MM.1S (cell line): ENCODE data around the gene OR10C1.

Experiments used
- DNase-seq: peaks from one replicate; pipeline ENCODE4 v3.0.0-alpha.2; 2015
- H2AFZ ChIP-seq: fragments of 300-600 bp; sonication (generic); 2 replicates; pipeline ENCODE4 v1.6.0; 2016; ENCODE audit warnings: antibody characterized with exemption, low read length
- H3F3A ChIP-seq: fragments of 300-600 bp; sonication (generic); 2 replicates; pipeline ENCODE4 v1.6.1; 2016; ENCODE audit warnings: mild to moderate bottlenecking, antibody characterized with exemption, low read length, moderate library complexity, mixed read lengths; ENCODE audit not compliant: insufficient read depth
- H3K27ac ChIP-seq: fragments of 300-600 bp; sonication (generic); 2 replicates; pipeline ENCODE4 v1.5.1; 2016; ENCODE audit warnings: mild to moderate bottlenecking, low read length
- H3K27me3 ChIP-seq: fragments of 300-600 bp; sonication (generic); replicated peaks from 2 replicates; pipeline ENCODE4 v1.6.0; 2016; ENCODE audit warnings: low read length; ENCODE audit not compliant: insufficient read depth
- H3K36me3 ChIP-seq: fragments of 300-600 bp; sonication (generic); replicated peaks from 2 replicates; pipeline ENCODE4 v1.6.1; 2016; ENCODE audit warnings: mild to moderate bottlenecking, low read length, mixed read lengths; ENCODE audit not compliant: insufficient read depth
- H3K4me1 ChIP-seq: fragments of 300-600 bp; sonication (generic); 2 replicates; pipeline ENCODE4 v1.6.1; 2016; ENCODE audit warnings: low read length, mixed read lengths
- H3K4me2 ChIP-seq: fragments of 300-600 bp; sonication (generic); 2 replicates; pipeline ENCODE4 v1.6.0; 2016; ENCODE audit warnings: low read depth, low read length
- H3K4me3 ChIP-seq: fragments of 300-600 bp; sonication (generic); 2 replicates; pipeline ENCODE4 v1.5.1; 2016; ENCODE audit warnings: low read length, mixed read lengths
- H3K79me2 ChIP-seq: fragments of 300-600 bp; sonication (generic); 2 replicates; pipeline ENCODE4 v1.6.1; 2016; ENCODE audit warnings: mixed run types, low read length, mixed read lengths
- H3K9ac ChIP-seq: fragments of 300-600 bp; sonication (generic); 2 replicates; pipeline ENCODE4 v1.6.1; 2016; ENCODE audit warnings: low read length, mixed read lengths
- H3K9me2 ChIP-seq: fragments of 300-600 bp; sonication (generic); replicated peaks from 2 replicates; pipeline ENCODE4 v1.6.1; 2016; ENCODE audit warnings: mild to moderate bottlenecking, low read length, mixed read lengths; ENCODE audit not compliant: insufficient read depth
- H3K9me3 ChIP-seq: fragments of 300-600 bp; sonication (generic); replicated peaks from 2 replicates; pipeline ENCODE4 v1.6.1; 2016; ENCODE audit warnings: mild to moderate bottlenecking, low read length, mixed read lengths; ENCODE audit not compliant: insufficient read depth
- H4K20me1 ChIP-seq: fragments of 300-600 bp; sonication (generic); 2 replicates; pipeline ENCODE4 v1.6.1; 2016; ENCODE audit warnings: mild to moderate bottlenecking, low read length, moderate library complexity, mixed read lengths; ENCODE audit not compliant: insufficient read depth
- EZH2 ChIP-seq: fragments of 300-600 bp; sonication (generic); optimal IDR thresholded peaks from 2 replicates; pipeline ENCODE3; 2017; ENCODE audit warnings: low read depth, mild to moderate bottlenecking, antibody characterized with exemption, low read length, mixed read lengths
- EZH2phosphoT487 ChIP-seq: fragments of 300-600 bp; sonication (generic); IDR thresholded peaks from 2 replicates; pipeline ENCODE4 v1.6.1; 2018; ENCODE audit warnings: antibody characterized with exemption, low read length
- TF ChIP-seq, protein P1 (sequence below): fragments of 300-600 bp; sonication (generic); IDR thresholded peaks from 2 replicates; pipeline ENCODE4 v1.5.1; 2016; ENCODE audit warnings: antibody characterized with exemption, low read length, mixed read lengths

OR10C1 gene

DNA sequence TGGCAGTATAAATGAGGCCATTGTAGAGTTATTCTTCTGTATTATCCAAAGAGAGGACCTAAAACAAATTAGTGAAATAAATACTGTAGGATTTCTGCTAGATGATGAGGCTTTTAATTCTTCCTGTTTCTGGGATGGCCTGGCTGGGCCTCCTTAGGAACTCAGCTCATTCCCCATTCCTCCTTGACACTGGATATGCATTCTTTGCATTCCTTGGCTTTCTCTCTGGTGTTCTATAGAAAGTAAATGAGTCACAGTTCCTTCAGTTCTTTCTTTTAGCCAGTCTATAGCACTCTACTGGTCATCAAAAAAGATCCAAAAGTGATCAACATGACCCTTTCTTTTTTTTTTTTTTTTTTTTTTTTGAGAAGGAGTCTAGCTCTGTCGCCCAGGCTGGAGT is 8.6 kb downstream of the OR10C1 start:
- H3K4me3 ChIP-seq = no peak overlapping the region

GRCh38 chr6:29451471-29452193 is 12.5 kb downstream of the OR10C1 start:
- no peak overlapping the region for H3K27ac ChIP-seq

More for the DNA sequence above, 8.6 kb downstream of the OR10C1 start:
- no peaks in the 10 kb centered on the region for H4K20me1 ChIP-seq
- H3K9me3 ChIP-seq = no peaks in the 10 kb centered on the region
- H3K79me2 ChIP-seq = no peaks in the 10 kb centered on the region
- no peak for DNase-seq
- H3F3A ChIP-seq = no peaks in the 10 kb centered on the region
- no peaks in the 10 kb centered on the region for H3K36me3 ChIP-seq
- TF ChIP-seq EZH2phosphoT487 (no peak), EZH2 (no peak)
- TF ChIP-seq, protein P1, sequence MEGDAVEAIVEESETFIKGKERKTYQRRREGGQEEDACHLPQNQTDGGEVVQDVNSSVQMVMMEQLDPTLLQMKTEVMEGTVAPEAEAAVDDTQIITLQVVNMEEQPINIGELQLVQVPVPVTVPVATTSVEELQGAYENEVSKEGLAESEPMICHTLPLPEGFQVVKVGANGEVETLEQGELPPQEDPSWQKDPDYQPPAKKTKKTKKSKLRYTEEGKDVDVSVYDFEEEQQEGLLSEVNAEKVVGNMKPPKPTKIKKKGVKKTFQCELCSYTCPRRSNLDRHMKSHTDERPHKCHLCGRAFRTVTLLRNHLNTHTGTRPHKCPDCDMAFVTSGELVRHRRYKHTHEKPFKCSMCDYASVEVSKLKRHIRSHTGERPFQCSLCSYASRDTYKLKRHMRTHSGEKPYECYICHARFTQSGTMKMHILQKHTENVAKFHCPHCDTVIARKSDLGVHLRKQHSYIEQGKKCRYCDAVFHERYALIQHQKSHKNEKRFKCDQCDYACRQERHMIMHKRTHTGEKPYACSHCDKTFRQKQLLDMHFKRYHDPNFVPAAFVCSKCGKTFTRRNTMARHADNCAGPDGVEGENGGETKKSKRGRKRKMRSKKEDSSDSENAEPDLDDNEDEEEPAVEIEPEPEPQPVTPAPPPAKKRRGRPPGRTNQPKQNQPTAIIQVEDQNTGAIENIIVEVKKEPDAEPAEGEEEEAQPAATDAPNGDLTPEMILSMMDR = no peak
- no peak overlapping the region for H3K9ac ChIP-seq
- no peaks in the 10 kb centered on the region for H3K27me3 ChIP-seq
- H3K27ac ChIP-seq = no peak overlapping the region
- H2AFZ ChIP-seq = no peak overlapping the region
- H3K4me2 ChIP-seq = no peak overlapping the region
- no peaks in the 10 kb centered on the region for H3K4me1 ChIP-seq
- no peaks in the 10 kb centered on the region for H3K9me2 ChIP-seq

GRCh38 chr6:29456971-29457370 is 17.9 kb downstream of the OR10C1 start, which contains the start of the genes OR11A1 and OR2H1:
TSS of gene OR11A1 (minus strand) at chr6:29457071. CDS start at chr6:29427641, 29,430 bp downstream.
TSS of gene OR2H1 (plus strand) at chr6:29457155. CDS start at chr6:29461770, 4,615 bp downstream.
- H3K79me2 ChIP-seq = no peaks in the 10 kb centered on the region
- TF ChIP-seq, protein P1 = no peak
- TF ChIP-seq EZH2phosphoT487 (no peak), EZH2 (no peak)
- H3K27me3 ChIP-seq = no peaks in the 10 kb centered on the region
- no peak within 1 kb of the TSS for H3K4me2 ChIP-seq
- H3K27ac ChIP-seq = no peak within 1 kb of the TSS
- H2AFZ ChIP-seq = no peak within 1 kb of the TSS
- no peak for DNase-seq
- H3K9me2 ChIP-seq = no peaks in the 10 kb centered on the region
- H3K4me3 ChIP-seq = no peak within 1 kb of the TSS
- H3K9me3 ChIP-seq = no peaks in the 10 kb centered on the region
- H4K20me1 ChIP-seq = no peaks in the 10 kb centered on the region
- H3K36me3 ChIP-seq = no peaks in the 10 kb centered on the region
- H3K4me1 ChIP-seq = no peaks in the 10 kb centered on the region
- no peaks in the 10 kb centered on the region for H3F3A ChIP-seq
- H3K9ac ChIP-seq = no peak within 1 kb of the TSS

More at GRCh38 chr6:29451471-29452193, 12.5 kb downstream of the OR10C1 start:
- no peak overlapping the region for H3K4me3 ChIP-seq
- no peaks in the 10 kb centered on the region for H3K79me2 ChIP-seq
- no peak for TF ChIP-seq EZH2phosphoT487
- no peak for TF ChIP-seq EZH2
- TF ChIP-seq, protein P1 = no peak
- H3K9ac ChIP-seq = no peak overlapping the region
- no peaks in the 10 kb centered on the region for H3K4me1 ChIP-seq
- H3F3A ChIP-seq = no peaks in the 10 kb centered on the region
- H2AFZ ChIP-seq = no peak overlapping the region
- H3K27me3 ChIP-seq = no peaks in the 10 kb centered on the region
- no peaks in the 10 kb centered on the region for H3K9me2 ChIP-seq
- no peak overlapping the region for H3K4me2 ChIP-seq
- no peak for DNase-seq
- H3K9me3 ChIP-seq = no peaks in the 10 kb centered on the region
- no peaks in the 10 kb centered on the region for H3K36me3 ChIP-seq
- no peaks in the 10 kb centered on the region for H4K20me1 ChIP-seq
